WERI-Rb-1 (cell line): Measurements from ENCODE around the gene AMHR2.
"Not testable (repeated sequence)": the region's sequence is repeated elsewhere in the genome, so short reads cannot be mapped to it uniquely, and the experiment has no call there.

Source experiments
- DNase-seq: peaks from one replicate; pipeline ENCODE4 v3.0.0-alpha.2; 2020
- H3K27ac ChIP-seq: fragments of 250-450 bp; sonication (Bioruptor Pico); 2 replicates; pipeline ENCODE4 v1.5.1; 2020; ENCODE audit warnings: mild to moderate bottlenecking, moderate library complexity
- H3K27me3 ChIP-seq: fragments of 250-450 bp; sonication (Bioruptor Pico); 2 replicates; pipeline ENCODE4 v1.5.1; 2021; ENCODE audit warnings: mild to moderate bottlenecking, low read depth, moderate library complexity; ENCODE audit not compliant: insufficient read depth, severe bottlenecking
- H3K36me3 ChIP-seq: fragments of 250-450 bp; sonication (Bioruptor Pico); 2 replicates; pipeline ENCODE4 v1.5.1; 2020; ENCODE audit warnings: mild to moderate bottlenecking, moderate library complexity
- H3K4me3 ChIP-seq: 2 replicates; pipeline ENCODE4 v1.5.1; 2011; ENCODE audit warnings: low read depth, mild to moderate bottlenecking, control low read depth, low read length
- H3K9me3 ChIP-seq: fragments of 250-450 bp; sonication (Bioruptor Pico); 2 replicates; pipeline ENCODE4 v1.5.1; 2021; ENCODE audit warnings: mild to moderate bottlenecking, moderate library complexity; ENCODE audit not compliant: severe bottlenecking
- CTCF ChIP-seq: IDR thresholded peaks from 2 replicates; pipeline ENCODE4 v1.5.1; 2011; ENCODE audit warnings: low read depth, mild to moderate bottlenecking, control low read depth, inconsistent platforms, low read length

The AMHR2 gene

GRCh38 chr12:53430116-53430515, 6.5 kb downstream of the AMHR2 start:
- Histone ChIP-seq H3K27me3 (no peaks in the 10 kb centered on the region), H3K4me3 (no peak overlapping the region), H3K27ac (no peak overlapping the region), H3K36me3 (no peaks in the 10 kb centered on the region), H3K9me3 (no peaks in the 10 kb centered on the region)
- no peak for DNase-seq
- no peak for TF ChIP-seq CTCF

DNA sequence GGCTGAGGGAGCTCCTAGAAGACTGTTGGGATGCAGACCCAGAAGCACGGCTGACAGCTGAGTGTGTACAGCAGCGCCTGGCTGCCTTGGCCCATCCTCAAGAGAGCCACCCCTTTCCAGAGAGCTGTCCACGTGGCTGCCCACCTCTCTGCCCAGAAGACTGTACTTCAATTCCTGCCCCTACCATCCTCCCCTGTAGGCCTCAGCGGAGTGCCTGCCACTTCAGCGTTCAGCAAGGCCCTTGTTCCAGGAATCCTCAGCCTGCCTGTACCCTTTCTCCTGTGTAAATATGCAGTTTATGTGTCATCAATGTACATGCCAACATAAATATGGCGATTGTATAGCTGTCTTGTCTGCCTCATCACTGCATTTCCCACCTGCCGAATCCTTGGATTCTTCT, 7.5 kb downstream of the AMHR2 start:
- Histone ChIP-seq H3K9me3 (no peaks in the 10 kb centered on the region), H3K27me3 (no peaks in the 10 kb centered on the region), H3K36me3 (no peaks in the 10 kb centered on the region), H3K27ac (no peak overlapping the region), H3K4me3 (no peak overlapping the region)
- no peak for TF ChIP-seq CTCF
- no peak for DNase-seq

DNA sequence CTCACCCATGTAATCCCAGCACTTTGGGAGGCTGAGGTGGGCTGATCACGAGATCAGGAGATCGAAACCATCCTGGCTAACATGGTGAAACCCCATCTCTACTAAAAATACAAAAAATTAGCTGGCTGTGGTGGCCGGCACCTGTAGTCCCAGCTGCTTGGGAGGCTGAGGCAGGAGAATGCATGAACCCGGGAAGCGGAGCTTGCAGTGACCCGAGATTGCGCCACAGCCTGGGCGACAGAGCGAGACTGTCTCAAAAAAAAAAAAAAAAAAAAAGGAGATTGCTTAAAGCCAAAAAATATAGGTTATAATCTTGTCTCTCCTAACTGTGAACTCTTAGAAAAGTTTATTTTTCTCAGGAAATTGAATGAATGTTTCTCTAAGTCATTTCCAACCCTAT, 11.7 kb downstream of the AMHR2 start:
- DNase-seq, H3K4me3 ChIP-seq, H3K27ac ChIP-seq, H3K36me3 ChIP-seq, H3K27me3 ChIP-seq, H3K9me3 ChIP-seq: not testable (repeated sequence)

GRCh38 chr12:53439582-53439981, 15.9 kb downstream of the AMHR2 start:
- H3K27me3 ChIP-seq, DNase-seq, H3K4me3 ChIP-seq, H3K27ac ChIP-seq, H3K36me3 ChIP-seq, H3K9me3 ChIP-seq: not testable (repeated sequence)

GRCh38 chr12:53441040-53441833, 17.6 kb downstream of the AMHR2 start, which contains the start of gene PRR13:
Gene PRR13, plus strand, starts transcription at chr12:53441734. Its CDS starts 981 bp downstream, at chr12:53442715.
- Histone ChIP-seq H3K4me3 (peak within 1 kb of the TSS; percentile 97), H3K27ac (peak within 1 kb of the TSS; percentile 96), H3K27me3 (no peaks in the 10 kb centered on the region), H3K9me3 (no peaks in the 10 kb centered on the region), H3K36me3 (peaks cover 23% of the 10 kb centered on the region)
- TF ChIP-seq CTCF, result no peak
- DNase-seq, result peak; percentile 99

DNA sequence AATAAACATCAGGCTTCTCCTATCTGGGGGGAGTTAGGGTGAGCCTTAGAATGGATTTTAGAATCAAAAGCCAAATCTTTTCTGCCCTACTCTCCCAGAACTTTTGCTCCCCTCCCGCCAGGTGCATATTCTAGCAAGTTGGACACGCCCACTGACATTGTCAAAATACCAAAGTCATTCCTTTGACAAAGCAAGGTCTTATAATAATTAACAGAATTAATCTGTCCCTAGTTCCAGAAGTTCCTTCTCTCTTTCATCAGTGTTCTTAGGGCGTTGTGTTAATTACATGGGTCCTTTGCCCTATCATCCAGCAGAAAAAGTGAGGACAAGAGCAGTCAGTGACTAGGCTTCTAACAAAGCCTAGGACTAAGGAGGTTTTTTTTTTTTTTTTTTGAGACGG, 20.3 kb downstream of the AMHR2 start:
- no peak for TF ChIP-seq CTCF
- Histone ChIP-seq H3K27me3 (no peaks in the 10 kb centered on the region), H3K27ac (no peak overlapping the region), H3K4me3 (no peak overlapping the region), H3K36me3 (peaks cover 27% of the 10 kb centered on the region), H3K9me3 (no peaks in the 10 kb centered on the region)
- no peak for DNase-seq

GRCh38 chr12:53444593-53445325, 21.1 kb downstream of the AMHR2 start:
- H3K27me3 ChIP-seq, DNase-seq, H3K27ac ChIP-seq, H3K4me3 ChIP-seq, H3K9me3 ChIP-seq: not testable (repeated sequence)
- peaks cover 27% of the 10 kb centered on the region for H3K36me3 ChIP-seq
